KOPT-K1 (cell line): ENCODE results near the gene HDAC4.
A peak's percentile ranks its signal among the peaks of the same experiment; 100 is the strongest.

ENCODE experiments used
- H3K27ac ChIP-seq: fragments of 200-600 bp; sonication (generic); 2 replicates; pipeline ENCODE4 v1.5.1; 2016; ENCODE audit warnings: antibody characterized with exemption, mild to moderate bottlenecking, low read depth, low read length; ENCODE audit not compliant: poor library complexity, severe bottlenecking
- H3K36me3 ChIP-seq: fragments of 200-600 bp; sonication (generic); 2 replicates; pipeline ENCODE4 v1.5.1; 2017; ENCODE audit warnings: antibody characterized with exemption, mild to moderate bottlenecking, low read length, moderate library complexity; ENCODE audit not compliant: insufficient read depth
- H3K9me3 ChIP-seq: fragments of 200-600 bp; sonication (generic); 2 replicates; pipeline ENCODE4 v1.5.1; 2017; ENCODE audit warnings: antibody characterized with exemption, low read length, mild to moderate bottlenecking; ENCODE audit not compliant: insufficient read depth, poor library complexity, severe bottlenecking

HDAC4 gene

GRCh38 chr2:239394978-239395377, 5.8 kb downstream of the HDAC4 start:
- H3K27ac ChIP-seq: peak overlapping the region; percentile 17
- H3K9me3 ChIP-seq: no peaks in the 10 kb centered on the region
- peaks cover 34% of the 10 kb centered on the region for H3K36me3 ChIP-seq

GRCh38 chr2:239394346-239394945, 6.4 kb downstream of the HDAC4 start:
- Histone ChIP-seq H3K9me3 (peaks cover 4% of the 10 kb centered on the region), H3K27ac (peak overlapping the region; percentile 17), H3K36me3 (peaks cover 39% of the 10 kb centered on the region)

- Histone ChIP-seq H3K36me3 (peaks cover 44% of the 10 kb centered on the region), H3K27ac (no peak overlapping the region), H3K9me3 (peaks cover 4% of the 10 kb centered on the region)
These were observed 6.9 kb downstream of the HDAC4 start for GRCh38 chr2:239393941-239394340.

- Histone ChIP-seq H3K27ac (no peak overlapping the region), H3K36me3 (peaks cover 49% of the 10 kb centered on the region), H3K9me3 (peaks cover 4% of the 10 kb centered on the region)
These were observed 7.4 kb downstream of the HDAC4 start for GRCh38 chr2:239393388-239393940.

GRCh38 chr2:239392688-239393387, 8.0 kb downstream of the HDAC4 start:
- Histone ChIP-seq H3K36me3 (peaks cover 55% of the 10 kb centered on the region), H3K27ac (no peak overlapping the region), H3K9me3 (peaks cover 4% of the 10 kb centered on the region)

- H3K9me3 ChIP-seq: peaks cover 4% of the 10 kb centered on the region
- H3K27ac ChIP-seq: no peak overlapping the region
- peaks cover 63% of the 10 kb centered on the region for H3K36me3 ChIP-seq
These were observed 8.8 kb downstream of the HDAC4 start for GRCh38 chr2:239392072-239392357.

- H3K27ac ChIP-seq: no peak overlapping the region
- H3K9me3 ChIP-seq: peaks cover 4% of the 10 kb centered on the region
- H3K36me3 ChIP-seq: peaks cover 69% of the 10 kb centered on the region
These were observed 9.3 kb downstream of the HDAC4 start for GRCh38 chr2:239391286-239392071.

- Histone ChIP-seq H3K9me3 (peaks cover 4% of the 10 kb centered on the region), H3K36me3 (peaks cover 76% of the 10 kb centered on the region), H3K27ac (no peak overlapping the region)
These were observed 10.1 kb downstream of the HDAC4 start for GRCh38 chr2:239390546-239391285.

- Histone ChIP-seq H3K27ac (no peak overlapping the region), H3K36me3 (peaks cover 81% of the 10 kb centered on the region), H3K9me3 (peaks cover 4% of the 10 kb centered on the region)
These were observed 11.1 kb downstream of the HDAC4 start for GRCh38 chr2:239389414-239390329.

GRCh38 chr2:239388236-239389151, 12.3 kb downstream of the HDAC4 start:
- Histone ChIP-seq H3K27ac (no peak overlapping the region), H3K36me3 (peaks cover 92% of the 10 kb centered on the region), H3K9me3 (peaks cover 4% of the 10 kb centered on the region)

GRCh38 chr2:239387811-239388210, 13.0 kb downstream of the HDAC4 start:
- Histone ChIP-seq H3K36me3 (peaks cover 95% of the 10 kb centered on the region), H3K9me3 (peaks cover 4% of the 10 kb centered on the region)

GRCh38 chr2:239386872-239387445, 13.9 kb downstream of the HDAC4 start:
- no peak overlapping the region for H3K27ac ChIP-seq
- H3K9me3 ChIP-seq: peaks cover 4% of the 10 kb centered on the region
- peaks cover 87% of the 10 kb centered on the region for H3K36me3 ChIP-seq

More at GRCh38 chr2:239387811-239388210, 13.0 kb downstream of the HDAC4 start:
- no peak overlapping the region for H3K27ac ChIP-seq
